Measurements from ENCODE around the gene EPOP. TPM values are rescaled to one million over a fixed set of nuclear protein-coding genes. Genes with fewer than 3 reads are reported as not detected.

Gene EPOP
- total RNA-seq, 4 donors from 2014 or later: 1.8 to 8.7 (median 3.3) TPM

- 76 to 82% methylated on average over 25 to 26 of the region's 26 CpGs for WGBS, 2 donors
- DNase-seq (ENCODE audit: low spot score in 2 of 2): no peak
- intact Hi-C loops (cut with DNase I; ENCODE audit: low total_unique reads): no loop called here
- no peak overlapping the region for H3K4me3 ChIP-seq (ENCODE audit: low read depth, poor library complexity, severe bottlenecking)
- no peak for TF ChIP-seq POLR2A (IDR thresholded peaks at IDR 0.05)
- TF ChIP-seq CTCF (IDR thresholded peaks at IDR 0.05): no peak
Measured at GRCh38 chr17:38711792-38712571, 37.2 kb upstream of the EPOP start.

GRCh38 chr17:38710985-38711384 lies 36.2 kb upstream of the EPOP start:
- DNase-seq (ENCODE audit: low spot score in 2 of 2): no peak
- intact Hi-C loops (cut with DNase I; ENCODE audit: low total_unique reads): no loop called here
- 84 to 92% methylated on average over 5 of the region's 5 CpGs for WGBS, 2 donors
- H3K4me3 ChIP-seq (ENCODE audit: low read depth, poor library complexity, severe bottlenecking): no peak overlapping the region
- TF ChIP-seq CTCF (IDR thresholded peaks at IDR 0.05) (no peak), POLR2A (IDR thresholded peaks at IDR 0.05) (no peak)

GRCh38 chr17:38710604-38710962 lies 35.8 kb upstream of the EPOP start:
- no peak overlapping the region for H3K4me3 ChIP-seq (ENCODE audit: low read depth, poor library complexity, severe bottlenecking)
- TF ChIP-seq POLR2A (IDR thresholded peaks at IDR 0.05) (no peak), CTCF (IDR thresholded peaks at IDR 0.05) (no peak)
- intact Hi-C loops (cut with DNase I; ENCODE audit: low total_unique reads): no loop called here
- 81 to 97% methylated on average over 3 of the region's 3 CpGs for WGBS, 2 donors
- DNase-seq (ENCODE audit: low spot score in 2 of 2): no peak

- intact Hi-C loops (cut with DNase I; ENCODE audit: low total_unique reads): no loop called here
- 59 to 61% methylated on average over 13 of the region's 13 CpGs for WGBS, 2 donors
- H3K4me3 ChIP-seq (ENCODE audit: low read depth, poor library complexity, severe bottlenecking): no peak overlapping the region
- no peak for DNase-seq (ENCODE audit: low spot score in 2 of 2)
- no peak for TF ChIP-seq POLR2A (IDR thresholded peaks at IDR 0.05)
- no peak for TF ChIP-seq CTCF (IDR thresholded peaks at IDR 0.05)
Measured at GRCh38 chr17:38709864-38710603, 35.3 kb upstream of the EPOP start.

- intact Hi-C loops (cut with DNase I; ENCODE audit: low total_unique reads): no loop called here
- 82 to 84% methylated on average over 16 to 18 of the region's 18 CpGs for WGBS, 2 donors
Measured at GRCh38 chr17:38709104-38709820, 34.5 kb upstream of the EPOP start.

More at GRCh38 chr17:38709104-38709820, 34.5 kb upstream of the EPOP start:
- H3K4me3 ChIP-seq (ENCODE audit: low read depth, poor library complexity, severe bottlenecking): no peak overlapping the region
- TF ChIP-seq POLR2A (IDR thresholded peaks at IDR 0.05) (no peak), CTCF (IDR thresholded peaks at IDR 0.05) (no peak)
- DNase-seq (ENCODE audit: low spot score in 2 of 2): no peak
